ENCODE data around the gene CPNE7. TPM values are rescaled to one million over a fixed set of nuclear protein-coding genes. Genes with fewer than 3 reads are reported as not detected.
A peak's percentile ranks its signal among the peaks of the same experiment; 100 is the strongest.

CPNE7 gene
- total and polyA plus RNA-seq, 9 of the 15 experiments (the other 6 are each of a cell fraction or from before 2014, with no cell fraction given): 0.30 to 73.4 (median 32.7) TPM

GRCh38 chr16:89560378-89561141 lies 15.0 kb upstream of the CPNE7 start, which contains the start of gene RPL13 (continued):
- TF ChIP-seq ZNF274 (IDR thresholded peaks at IDR 0.05; ENCODE audit: borderline replicate concordance, low read depth, low read length): peak; percentile 30; the same call in 1 of the 2 replicates
- TF ChIP-seq ATF2 (CRISPR knock-in tag; IDR thresholded peaks at IDR 0.05): 0 out of 2 replicates have a peak, but pooled peaks have one; percentile 52
- TF ChIP-seq CREB3 (tag; conservative IDR thresholded peaks at IDR 0.05; ENCODE audit: low read depth): no peak
- TF ChIP-seq ZNF277 (CRISPR knock-in tag; IDR thresholded peaks at IDR 0.05; ENCODE audit: borderline replicate concordance): no peak
- no peak for TF ChIP-seq ZNF174 (CRISPR knock-in tag; IDR thresholded peaks at IDR 0.05)
- TF ChIP-seq CUX1 (CRISPR knock-in tag; IDR thresholded peaks at IDR 0.05): no peak
- TF ChIP-seq ZFPM2 (CRISPR knock-in tag; IDR thresholded peaks at IDR 0.05): no peak
- no peak for TF ChIP-seq CEBPZ (IDR thresholded peaks at IDR 0.05; ENCODE audit: borderline replicate concordance, low read depth, low read length)
- TF ChIP-seq TEAD2 (tag; IDR thresholded peaks at IDR 0.05): no peak
- peak; percentile 42; the same call in 1 of the 2 replicates for TF ChIP-seq ZNF584 (CRISPR knock-in tag; IDR thresholded peaks at IDR 0.05; ENCODE audit: low read depth)
- TF ChIP-seq ZNF512 (tag; IDR thresholded peaks at IDR 0.05): no peak

All from K562 (cell line).